HCT116 (cell line): ENCODE data around the gene KRT85. TPM values are rescaled to one million over a fixed set of nuclear protein-coding genes. Genes with fewer than 3 reads are reported as not detected.

Source experiments
- ATAC-seq: fragments of 200-7000 bp; cut with Tn5 transposase; 2 replicates; pipeline ENCODE4 v1.9.1; 2020; ENCODE audit warnings: mild to moderate bottlenecking, moderate library complexity
- BruUV-seq: library from RNA; stranded (reverse); fragments of 400-500 nt; replicated peaks from 2 replicates; lab custom pipeline; 2021; lab: Mats Ljungman, UMichigan
- CTCF ChIA-PET: fragments of 300-600 bp; sonication (Branson Sonifier 250); formaldehyde crosslinking; loops from one replicate; lab custom pipeline; 2021; ENCODE audit warnings: antibody characterized with exemption; lab: Charles Lee
- POLR2A ChIA-PET: fragments of 300-600, 350-600 bp; sonication (Branson Sonifier 250); formaldehyde crosslinking; loops from one replicate; lab custom pipeline; 2021; ENCODE audit warnings: antibody characterized with exemption; lab: Charles Lee
- RAD21 ChIA-PET, 2 experiments: fragments of 300-600 bp; sonication (Branson Sonifier 250); formaldehyde crosslinking; loops; one replicate each; lab custom pipeline; 2023; ENCODE audit warnings: low total read pairs in 2 of 2; ENCODE audit not compliant: uncharacterized antibody in 2 of 2, unreplicated experiment in 2 of 2, low non-redundant PET in 1 of 2; lab: Charles Lee
- DNase-seq: peaks from one replicate; pipeline ENCODE4 v3.0.0-alpha.2; 2010; ENCODE audit warnings: low read depth, low spot score
- H2AFZ ChIP-seq: fragments of 200-600 bp; shearing (Covaris generic), sonication (generic); 2 replicates; pipeline ENCODE4 v1.6.1; 2017; ENCODE audit warnings: low read depth, mixed run types, mixed read lengths, antibody characterized with exemption, low read length; ENCODE audit not compliant: poor library complexity, severe bottlenecking
- H3K27ac ChIP-seq: 2 replicates; pipeline ENCODE4 v1.5.1; 2012; ENCODE audit warnings: low read depth, low read length
- H3K27me3 ChIP-seq: fragments of 200-600 bp; sonication (generic); 2 replicates; pipeline ENCODE4 v1.6.1; 2016; ENCODE audit warnings: mixed run types, low read length, mixed read lengths; ENCODE audit not compliant: insufficient read depth
- H3K36me3 ChIP-seq, 2 experiments: fragments of 200-500 bp in 1 of 2; fragments of 200-600 bp in 1 of 2; sonication (Bioruptor generic) in 1 of 2; sonication (generic) in 1 of 2; 2 replicates each; pipeline versions ENCODE4 v1.5.1 to v1.6.1; 2014 to 2016; ENCODE audit warnings: low read length in 2 of 2, inconsistent platforms in 1 of 2, mixed read lengths in 1 of 2, mixed run types in 1 of 2; ENCODE audit not compliant: insufficient read depth in 2 of 2, control insufficient read depth in 1 of 2
- H3K4me1 ChIP-seq, 2 experiments: fragments of 200-600 bp in 1 of 2; sonication (generic) in 1 of 2; 2 replicates each; pipeline versions ENCODE4 v1.5.1 to v1.6.1; 2012 to 2017; ENCODE audit warnings: low read length in 2 of 2, inconsistent platforms in 1 of 2, mild to moderate bottlenecking in 1 of 2, mixed read lengths in 1 of 2, mixed run types in 1 of 2, moderate library complexity in 1 of 2; ENCODE audit not compliant: insufficient read depth in 2 of 2, control insufficient read depth in 1 of 2
- H3K4me2 ChIP-seq: fragments of 200-600 bp; sonication (generic); 2 replicates; pipeline ENCODE4 v1.6.1; 2017; ENCODE audit warnings: mixed run types, low read length, mixed read lengths
- H3K4me3 ChIP-seq, 2 experiments: fragments of 200-600 bp in 1 of 2; sonication (generic) in 1 of 2; replicated peaks in 1 of 2; 2 replicates each; pipeline ENCODE4 v1.5.1; 2011 to 2016; ENCODE audit warnings: low read length in 2 of 2, control low read depth in 1 of 2, low read depth in 1 of 2, mild to moderate bottlenecking in 1 of 2, mixed read lengths in 1 of 2, mixed run types in 1 of 2
- H3K79me2 ChIP-seq: fragments of 200-600 bp; sonication (generic); 2 replicates; pipeline ENCODE4 v1.6.1; 2017; ENCODE audit warnings: mild to moderate bottlenecking, mixed run types, low read length, moderate library complexity, mixed read lengths; ENCODE audit not compliant: insufficient read depth
- H3K9ac ChIP-seq: fragments of 200-600 bp; sonication (generic); 2 replicates; pipeline ENCODE4 v1.6.1; 2016; ENCODE audit warnings: low read length, mixed read lengths
- H3K9me2 ChIP-seq: fragments of 200-600 bp; sonication (generic), shearing (Covaris generic); 2 replicates; pipeline ENCODE4 v1.6.1; 2017; ENCODE audit warnings: mixed run types, mild to moderate bottlenecking, moderate library complexity; ENCODE audit not compliant: insufficient read depth
- H3K9me3 ChIP-seq, 2 experiments: fragments of 200-500 bp in 1 of 2; fragments of 200-600 bp in 1 of 2; sonication (Bioruptor generic) in 1 of 2; sonication (generic) in 1 of 2; 2 replicates each; pipeline ENCODE4 v1.6.1; 2014 to 2017; ENCODE audit warnings: low read length in 2 of 2, mixed read lengths in 2 of 2, inconsistent platforms in 1 of 2, low read depth in 1 of 2, mild to moderate bottlenecking in 1 of 2, mixed run types in 1 of 2, moderate library complexity in 1 of 2; ENCODE audit not compliant: control insufficient read depth in 1 of 2, insufficient read depth in 1 of 2
- H4K20me1 ChIP-seq: fragments of 200-600 bp; sonication (generic), shearing (Covaris generic); 2 replicates; pipeline ENCODE4 v1.6.1; 2017; ENCODE audit warnings: mixed run types, mild to moderate bottlenecking, moderate library complexity; ENCODE audit not compliant: insufficient read depth
- CBX3 ChIP-seq: IDR thresholded peaks from 2 replicates; pipeline ENCODE4 v1.6.1; 2012; ENCODE audit warnings: low read depth
- CEBPB ChIP-seq: IDR thresholded peaks from 2 replicates; pipeline ENCODE4 v1.6.1; 2012; ENCODE audit warnings: low read depth
- ELF1 ChIP-seq: IDR thresholded peaks from 2 replicates; pipeline ENCODE4 v1.6.1; 2012; ENCODE audit warnings: low read depth, borderline replicate concordance
- EZH2phosphoT487 ChIP-seq: fragments of 200-600 bp; IDR thresholded peaks from 2 replicates; pipeline ENCODE4 v1.6.1; 2018; ENCODE audit warnings: antibody characterized with exemption, borderline replicate concordance
- FOSL1 ChIP-seq: IDR thresholded peaks from 2 replicates; pipeline ENCODE4 v1.6.1; 2012; ENCODE audit warnings: low read depth
- JUND ChIP-seq: IDR thresholded peaks from 2 replicates; pipeline ENCODE4 v1.6.1; 2012
- POLR2AphosphoS5 ChIP-seq: IDR thresholded peaks from 2 replicates; pipeline ENCODE4 v1.6.1; 2011; ENCODE audit warnings: mild to moderate bottlenecking, low read depth, low read length, moderate library complexity
- RAD21 ChIP-seq: IDR thresholded peaks from 2 replicates; pipeline ENCODE4 v1.6.1; 2012; ENCODE audit warnings: low read depth, mild to moderate bottlenecking
- SIN3A ChIP-seq: IDR thresholded peaks from 2 replicates; pipeline ENCODE4 v1.6.1; 2012; ENCODE audit warnings: low read depth
- SP1 ChIP-seq: IDR thresholded peaks from 2 replicates; pipeline ENCODE4 v1.6.1; 2012; ENCODE audit warnings: low read depth
- TCF7L2 ChIP-seq: IDR thresholded peaks from 2 replicates; pipeline ENCODE4 v1.7.0; 2011; ENCODE audit warnings: borderline replicate concordance, inconsistent platforms; ENCODE audit not compliant: insufficient read depth, insufficient read length; ENCODE audit errors: extremely low read depth
- YY1 ChIP-seq: IDR thresholded peaks from 2 replicates; pipeline ENCODE4 v1.6.1; 2011; ENCODE audit warnings: low read length, low read depth, moderate library complexity, mild to moderate bottlenecking; ENCODE audit not compliant: insufficient replicate concordance; ENCODE audit errors: extremely low read depth
- ZFX ChIP-seq: fragments of 450-650 bp; IDR thresholded peaks from 2 replicates; pipeline ENCODE4 v1.6.1; 2017
- intact Hi-C: fragments of 100-400 bp; cut with micrococcal nuclease; formaldehyde crosslinking; loops from 2 replicates; pipeline ENCODE4 v1.10.0; 2022
- total RNA-seq: library from RNA; stranded (reverse); gene quantifications from one replicate; pipeline ENCODE4 v1.2.1, GENCODE V29; 2021; ENCODE audit not compliant: unreplicated experiment
- TF ChIP-seq, protein P1 (sequence below): IDR thresholded peaks from 2 replicates; pipeline ENCODE4 v1.6.1; 2012; ENCODE audit warnings: low read depth
- TF ChIP-seq, protein P2 (sequence below), 3 experiments: fragments of 200-600 bp in 1 of 3; sonication (generic) in 1 of 3; IDR thresholded peaks in 2 of 3; conservative IDR thresholded peaks in 1 of 3; 2 replicates each; pipeline ENCODE4 v1.5.1; 2012 to 2017; ENCODE audit warnings: low read depth in 2 of 3, low read length in 2 of 3, antibody characterized with exemption in 1 of 3, borderline replicate concordance in 1 of 3, control low read depth in 1 of 3, mild to moderate bottlenecking in 1 of 3, mixed read lengths in 1 of 3, mixed run types in 1 of 3, moderate library complexity in 1 of 3; ENCODE audit not compliant: insufficient read depth in 1 of 3

The KRT85 gene
- total RNA-seq, 1 experiment from 2014 or later = not detected

DNA sequence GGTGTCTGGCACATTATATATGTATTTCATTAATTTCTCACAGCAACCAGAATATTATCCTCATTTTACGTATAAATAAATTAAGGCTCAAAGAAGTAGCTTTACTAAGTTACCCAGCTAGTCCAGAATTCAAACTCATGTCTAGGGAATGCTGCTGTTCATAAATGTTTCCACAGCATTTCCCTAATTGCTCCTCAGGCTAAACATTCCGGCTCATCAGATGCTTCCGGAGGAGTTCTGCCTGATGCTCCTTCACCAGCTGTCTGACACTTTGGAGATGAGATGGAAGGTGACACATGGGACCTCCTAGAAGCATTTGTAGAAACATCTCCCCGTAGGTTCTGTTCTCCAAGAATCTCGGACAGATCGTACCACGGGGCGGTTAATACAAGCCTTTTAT, 12.1 kb downstream of the KRT85 start:
- no peak overlapping the region for H3K27ac ChIP-seq
- H4K20me1 ChIP-seq = no peaks in the 10 kb centered on the region
- no peak overlapping the region for H3K4me2 ChIP-seq
- DNase-seq (no peak), ATAC-seq (no peak)
- H3K9me3 ChIP-seq = no peaks in the 10 kb centered on the region
- H3K4me1 ChIP-seq = no peaks in the 10 kb centered on the region; a peak in 1 of 4 replicates
- no peak overlapping the region for H3K9ac ChIP-seq
- H3K79me2 ChIP-seq = no peaks in the 10 kb centered on the region
- ChIA-PET CTCF (no interaction called here), RAD21 (no interaction called here), POLR2A (no interaction called here)
- intact Hi-C loops = no loop called here
- no peaks in the 10 kb centered on the region; the same call in 1 of the 2 replicates for H3K27me3 ChIP-seq
- H3K9me2 ChIP-seq = no peaks in the 10 kb centered on the region
- no peak for TF ChIP-seq TCF7L2
- TF ChIP-seq FOSL1 = no peak
- TF ChIP-seq SIN3A = no peak
- no peak for TF ChIP-seq CEBPB
- no peak for TF ChIP-seq JUND
- no peak for TF ChIP-seq ELF1
- TF ChIP-seq CBX3 = no peak
- TF ChIP-seq, protein P1, sequence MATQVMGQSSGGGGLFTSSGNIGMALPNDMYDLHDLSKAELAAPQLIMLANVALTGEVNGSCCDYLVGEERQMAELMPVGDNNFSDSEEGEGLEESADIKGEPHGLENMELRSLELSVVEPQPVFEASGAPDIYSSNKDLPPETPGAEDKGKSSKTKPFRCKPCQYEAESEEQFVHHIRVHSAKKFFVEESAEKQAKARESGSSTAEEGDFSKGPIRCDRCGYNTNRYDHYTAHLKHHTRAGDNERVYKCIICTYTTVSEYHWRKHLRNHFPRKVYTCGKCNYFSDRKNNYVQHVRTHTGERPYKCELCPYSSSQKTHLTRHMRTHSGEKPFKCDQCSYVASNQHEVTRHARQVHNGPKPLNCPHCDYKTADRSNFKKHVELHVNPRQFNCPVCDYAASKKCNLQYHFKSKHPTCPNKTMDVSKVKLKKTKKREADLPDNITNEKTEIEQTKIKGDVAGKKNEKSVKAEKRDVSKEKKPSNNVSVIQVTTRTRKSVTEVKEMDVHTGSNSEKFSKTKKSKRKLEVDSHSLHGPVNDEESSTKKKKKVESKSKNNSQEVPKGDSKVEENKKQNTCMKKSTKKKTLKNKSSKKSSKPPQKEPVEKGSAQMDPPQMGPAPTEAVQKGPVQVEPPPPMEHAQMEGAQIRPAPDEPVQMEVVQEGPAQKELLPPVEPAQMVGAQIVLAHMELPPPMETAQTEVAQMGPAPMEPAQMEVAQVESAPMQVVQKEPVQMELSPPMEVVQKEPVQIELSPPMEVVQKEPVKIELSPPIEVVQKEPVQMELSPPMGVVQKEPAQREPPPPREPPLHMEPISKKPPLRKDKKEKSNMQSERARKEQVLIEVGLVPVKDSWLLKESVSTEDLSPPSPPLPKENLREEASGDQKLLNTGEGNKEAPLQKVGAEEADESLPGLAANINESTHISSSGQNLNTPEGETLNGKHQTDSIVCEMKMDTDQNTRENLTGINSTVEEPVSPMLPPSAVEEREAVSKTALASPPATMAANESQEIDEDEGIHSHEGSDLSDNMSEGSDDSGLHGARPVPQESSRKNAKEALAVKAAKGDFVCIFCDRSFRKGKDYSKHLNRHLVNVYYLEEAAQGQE = no peak
- TF ChIP-seq YY1 = no peak
- no peak for TF ChIP-seq RAD21
- TF ChIP-seq SP1 = no peak
- TF ChIP-seq POLR2AphosphoS5 = no peak
- TF ChIP-seq ZFX = no peak
- TF ChIP-seq, protein P2, sequence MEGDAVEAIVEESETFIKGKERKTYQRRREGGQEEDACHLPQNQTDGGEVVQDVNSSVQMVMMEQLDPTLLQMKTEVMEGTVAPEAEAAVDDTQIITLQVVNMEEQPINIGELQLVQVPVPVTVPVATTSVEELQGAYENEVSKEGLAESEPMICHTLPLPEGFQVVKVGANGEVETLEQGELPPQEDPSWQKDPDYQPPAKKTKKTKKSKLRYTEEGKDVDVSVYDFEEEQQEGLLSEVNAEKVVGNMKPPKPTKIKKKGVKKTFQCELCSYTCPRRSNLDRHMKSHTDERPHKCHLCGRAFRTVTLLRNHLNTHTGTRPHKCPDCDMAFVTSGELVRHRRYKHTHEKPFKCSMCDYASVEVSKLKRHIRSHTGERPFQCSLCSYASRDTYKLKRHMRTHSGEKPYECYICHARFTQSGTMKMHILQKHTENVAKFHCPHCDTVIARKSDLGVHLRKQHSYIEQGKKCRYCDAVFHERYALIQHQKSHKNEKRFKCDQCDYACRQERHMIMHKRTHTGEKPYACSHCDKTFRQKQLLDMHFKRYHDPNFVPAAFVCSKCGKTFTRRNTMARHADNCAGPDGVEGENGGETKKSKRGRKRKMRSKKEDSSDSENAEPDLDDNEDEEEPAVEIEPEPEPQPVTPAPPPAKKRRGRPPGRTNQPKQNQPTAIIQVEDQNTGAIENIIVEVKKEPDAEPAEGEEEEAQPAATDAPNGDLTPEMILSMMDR (IDR thresholded peaks at IDR 0.05 in 2 of 3, conservative IDR thresholded peaks at IDR 0.05 in 1 of 3; ENCODE audit: borderline replicate concordance in 1 of 3, insufficient read depth in 1 of 3, low read depth in 2 of 3, low read length in 2 of 3) = no peak
- no peak for TF ChIP-seq EZH2phosphoT487
- H3K36me3 ChIP-seq = no peaks in the 10 kb centered on the region
- BruUV-seq = no TSS peak
- H3K4me3 ChIP-seq = no peak overlapping the region
- no peak overlapping the region for H2AFZ ChIP-seq
